ENCODE measurements around the gene ZMYND12.

ZMYND12 gene

DNA sequence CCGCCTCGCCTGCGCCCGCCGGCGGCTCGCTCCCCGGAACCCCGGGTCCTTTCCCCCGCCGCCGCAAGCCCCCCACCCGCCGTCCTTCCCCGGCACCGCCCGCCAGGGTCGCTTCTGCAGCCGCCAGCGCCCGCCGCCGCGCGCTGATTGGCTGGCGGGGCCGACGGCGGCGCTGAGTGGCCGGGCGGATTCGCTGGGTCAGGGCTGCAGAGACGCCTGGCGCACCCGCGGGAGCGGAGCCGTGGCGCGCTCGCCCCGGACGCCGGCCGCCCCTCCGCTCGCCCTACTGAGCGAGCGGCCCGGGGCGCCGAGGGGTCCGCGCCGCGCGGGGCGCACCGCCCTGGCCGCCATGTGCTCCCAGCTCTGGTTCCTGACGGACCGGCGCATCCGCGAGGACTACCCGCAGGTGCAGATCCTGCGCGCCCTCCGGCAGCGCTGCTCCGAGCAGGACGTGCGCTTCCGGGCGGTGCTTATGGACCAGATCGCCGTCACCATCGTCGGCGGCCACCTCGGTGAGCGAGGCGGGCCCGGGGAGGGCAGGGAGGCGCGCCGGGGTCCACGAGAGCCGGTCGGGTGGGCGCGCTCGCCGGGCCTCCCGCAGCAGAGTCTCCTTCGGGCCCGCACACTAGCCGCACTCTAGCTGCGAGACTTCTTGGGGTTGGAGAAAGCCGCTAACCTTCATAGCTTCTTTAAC lies 75.1 kb downstream of the ZMYND12 start, which contains the start of gene RIMKLA:
TSS of gene RIMKLA (plus strand) at position 207 of the 694 bp plus-strand sequence. CDS start at position 350, 143 bp downstream.
- no peak within 1 kb of the TSS for H3K9ac ChIP-seq (ENCODE audit: low read depth, low read length)
- peaks cover 6% of the 10 kb centered on the region for H3K4me1 ChIP-seq (ENCODE audit: control insufficient read depth, insufficient read depth, low read length)
- H3K4me3 ChIP-seq (ENCODE audit: low read depth, low read length), result peak within 1 kb of the TSS; percentile 87
- H3K36me3 ChIP-seq (ENCODE audit: control insufficient read depth, insufficient read depth, low read length), result no peaks in the 10 kb centered on the region
- H3K27me3 ChIP-seq (ENCODE audit: control insufficient read depth, insufficient read depth, low read length), result peaks cover 17% of the 10 kb centered on the region
- H3K9me3 ChIP-seq (ENCODE audit: control insufficient read depth, insufficient read depth, low read length), result no peaks in the 10 kb centered on the region

Measured in iPS-15b (cell line).